ENCODE measurements around the gene KLRF2. TPM values are rescaled to one million over a fixed set of nuclear protein-coding genes. Genes with fewer than 3 reads are reported as not detected.

Gene KLRF2
- total RNA-seq, result not detected
- long read RNA-seq, result 0 reads

GRCh38 chr12:9881246-9881645 lies at the start of gene KLRF2:
Gene KLRF2, plus strand, starts transcription at chr12:9881489. Its CDS starts 107 bp downstream, at chr12:9881596.
- intact Hi-C loops (cut with DNase I), result no loop called here
- no peak for DNase-seq
- no peak for TF ChIP-seq POLR2A (IDR thresholded peaks at IDR 0.05)
- no peak for TF ChIP-seq CTCF (IDR thresholded peaks at IDR 0.05)
- Histone ChIP-seq H3K36me3 (no peaks in the 10 kb centered on the region), H3K9me3 (no peaks in the 10 kb centered on the region), H3K4me1 (peaks cover 0 to 9% (median 0%) of the 10 kb centered on the region in 4 donors), H3K4me3 (no peak within 1 kb of the TSS), H3K27me3 (no peaks in the 10 kb centered on the region), H3K27ac (no peak within 1 kb of the TSS)
- ATAC-seq, result no peak
- WGBS (ENCODE audit: insufficient coverage, low coverage, low lambda C conversion rate, missing lambda C conversion rate), result 96% methylated on average over 3 of the region's 3 CpGs

GRCh38 chr12:9831720-9832119 lies 49.6 kb upstream of the KLRF2 start:
- WGBS (ENCODE audit: insufficient coverage, low coverage, low lambda C conversion rate, missing lambda C conversion rate), result 56% methylated on average over 3 of the region's 3 CpGs
- Histone ChIP-seq H3K27ac (no peak overlapping the region), H3K4me1 (no peaks in the 10 kb centered on the region), H3K9me3 (no peaks in the 10 kb centered on the region), H3K27me3 (no peaks in the 10 kb centered on the region), H3K36me3 (no peaks in the 10 kb centered on the region), H3K4me3 (no peak overlapping the region)
- intact Hi-C loops (cut with DNase I), result no loop called here
- TF ChIP-seq POLR2A (IDR thresholded peaks at IDR 0.05) (no peak), CTCF (IDR thresholded peaks at IDR 0.05) (no peak)
- DNase-seq (no peak), ATAC-seq (peak in 1 of 4 donors; percentile 65)

GRCh38 chr12:9843407-9843806 lies 37.9 kb upstream of the KLRF2 start:
- TF ChIP-seq CTCF (IDR thresholded peaks at IDR 0.05), result no peak
- no peak for TF ChIP-seq POLR2A (IDR thresholded peaks at IDR 0.05)
- no peaks in the 10 kb centered on the region for H3K4me1 ChIP-seq
- intact Hi-C loops (cut with DNase I), result no loop called here
- no peaks in the 10 kb centered on the region for H3K36me3 ChIP-seq
- no peak overlapping the region for H3K4me3 ChIP-seq
- H3K27ac ChIP-seq, result no peak overlapping the region
- H3K9me3 ChIP-seq, result no peaks in the 10 kb centered on the region
- ATAC-seq, result no peak
- no peak for DNase-seq
- WGBS (ENCODE audit: insufficient coverage, low coverage, low lambda C conversion rate, missing lambda C conversion rate), result 42% methylated on average over 3 of the region's 3 CpGs
- H3K27me3 ChIP-seq, result no peaks in the 10 kb centered on the region

GRCh38 chr12:9848899-9849298 lies 32.4 kb upstream of the KLRF2 start:
- TF ChIP-seq POLR2A (IDR thresholded peaks at IDR 0.05), result no peak
- Histone ChIP-seq H3K36me3 (no peaks in the 10 kb centered on the region), H3K27ac (no peak overlapping the region), H3K4me3 (no peak overlapping the region), H3K27me3 (no peaks in the 10 kb centered on the region), H3K4me1 (no peaks in the 10 kb centered on the region), H3K9me3 (no peaks in the 10 kb centered on the region)
- WGBS (ENCODE audit: insufficient coverage, low coverage, low lambda C conversion rate, missing lambda C conversion rate), result 60% methylated on average over 1 of the region's 5 CpGs
- intact Hi-C loops (cut with DNase I), result no loop called here
- ATAC-seq (no peak), DNase-seq (no peak)

- H3K4me3 ChIP-seq, result no peak overlapping the region
- no peaks in the 10 kb centered on the region for H3K9me3 ChIP-seq
- no peaks in the 10 kb centered on the region for H3K27me3 ChIP-seq
- H3K4me1 ChIP-seq, result no peaks in the 10 kb centered on the region
- 90% methylated on average over 5 of the region's 5 CpGs for WGBS (ENCODE audit: insufficient coverage, low coverage, low lambda C conversion rate, missing lambda C conversion rate)
- intact Hi-C loops (cut with DNase I), result no loop called here
- H3K36me3 ChIP-seq, result no peaks in the 10 kb centered on the region
- TF ChIP-seq CTCF (IDR thresholded peaks at IDR 0.05) (no peak), POLR2A (IDR thresholded peaks at IDR 0.05) (no peak)
- H3K27ac ChIP-seq, result no peak overlapping the region
- DNase-seq, result no peak
- ATAC-seq, result no peak
These were observed 30.2 kb upstream of the KLRF2 start for GRCh38 chr12:9851050-9851449.

Measured in right lobe of liver (tissue), 6 donors.